DOHH2 (cell line): ENCODE results near the gene HOXB3.

ENCODE experiments used
- H3F3A ChIP-seq: fragments of 200-600 bp; sonication (generic), shearing (Covaris generic); 2 replicates; pipeline ENCODE4 v1.6.0; 2016; ENCODE audit warnings: antibody characterized with exemption, mild to moderate bottlenecking; ENCODE audit not compliant: control insufficient read depth, insufficient read depth
- H3K27ac ChIP-seq: fragments of 200-600 bp; sonication (generic); 2 replicates; pipeline ENCODE4 v1.5.1; 2014; ENCODE audit warnings: low read depth, mild to moderate bottlenecking, low read length, moderate library complexity
- H3K27me3 ChIP-seq: fragments of 200-600 bp; sonication (generic); 2 replicates; pipeline ENCODE4 v1.6.1; 2014; ENCODE audit warnings: mild to moderate bottlenecking, low read length, mixed read lengths; ENCODE audit not compliant: control insufficient read depth
- H3K36me3 ChIP-seq: fragments of 200-600 bp; sonication (generic); 2 replicates; pipeline ENCODE4 v1.6.1; 2014; ENCODE audit warnings: mild to moderate bottlenecking, low read length, moderate library complexity, mixed read lengths; ENCODE audit not compliant: control insufficient read depth
- H3K4me1 ChIP-seq: fragments of 200-600 bp; sonication (generic); 2 replicates; pipeline ENCODE4 v1.6.1; 2014; ENCODE audit warnings: mild to moderate bottlenecking, low read length, mixed read lengths; ENCODE audit not compliant: control insufficient read depth
- H3K4me2 ChIP-seq: fragments of 200-600 bp; sonication (generic); 2 replicates; pipeline ENCODE4 v1.6.0; 2014; ENCODE audit warnings: mild to moderate bottlenecking, low read length, moderate library complexity
- H3K4me3 ChIP-seq: fragments of 200-600 bp; sonication (generic); 2 replicates; pipeline ENCODE4 v1.5.1; 2014; ENCODE audit warnings: mild to moderate bottlenecking, low read length, mixed read lengths
- H3K79me2 ChIP-seq: fragments of 200-600 bp; sonication (generic); 2 replicates; pipeline ENCODE4 v1.6.1; 2014; ENCODE audit warnings: mild to moderate bottlenecking, low read length, mixed read lengths; ENCODE audit not compliant: control insufficient read depth
- H3K9me2 ChIP-seq: fragments of 200-600 bp; sonication (generic); replicated peaks from 2 replicates; pipeline ENCODE4 v1.6.1; 2014; ENCODE audit warnings: mild to moderate bottlenecking, low read length, mixed read lengths; ENCODE audit not compliant: control insufficient read depth
- H3K9me3 ChIP-seq: fragments of 200-600 bp; sonication (generic); 2 replicates; pipeline ENCODE4 v1.6.1; 2014; ENCODE audit warnings: antibody characterized with exemption, low read length, mixed read lengths; ENCODE audit not compliant: control insufficient read depth, insufficient read depth
- H4K20me1 ChIP-seq: fragments of 200-600 bp; sonication (generic); 2 replicates; pipeline ENCODE4 v1.6.0; 2014; ENCODE audit warnings: low read depth, mild to moderate bottlenecking, antibody characterized with exemption, low read length, moderate library complexity; ENCODE audit not compliant: control insufficient read depth, insufficient read depth
- CTCF ChIP-seq: fragments of 200-600 bp; sonication (generic); IDR thresholded peaks from one replicate; pipeline ENCODE4 v1.5.1; 2014; ENCODE audit warnings: antibody characterized with exemption, mild to moderate bottlenecking, low read depth, low read length; ENCODE audit not compliant: poor library complexity, severe bottlenecking
- EZH2phosphoT487 ChIP-seq: fragments of 200-600 bp; sonication (generic); IDR thresholded peaks from 2 replicates; pipeline ENCODE4 v1.6.1; 2017; ENCODE audit warnings: borderline replicate concordance, mild to moderate bottlenecking, antibody characterized with exemption, low read length, moderate library complexity, mixed read lengths

HOXB3 gene

GRCh38 chr17:48625495-48626244, 35.6 kb upstream of the HOXB3 start:
- no peaks in the 10 kb centered on the region for H3K79me2 ChIP-seq
- H3K9me3 ChIP-seq, result no peaks in the 10 kb centered on the region
- H3K4me2 ChIP-seq, result no peak overlapping the region
- no peaks in the 10 kb centered on the region for H3K9me2 ChIP-seq
- no peaks in the 10 kb centered on the region for H3K4me1 ChIP-seq
- H3F3A ChIP-seq, result no peaks in the 10 kb centered on the region
- no peaks in the 10 kb centered on the region for H3K36me3 ChIP-seq
- H3K27me3 ChIP-seq, result peaks cover 77% of the 10 kb centered on the region
- H3K4me3 ChIP-seq, result no peak overlapping the region
- H3K27ac ChIP-seq, result no peak overlapping the region
- TF ChIP-seq EZH2phosphoT487 (peak; percentile 100), CTCF (no peak)
- H4K20me1 ChIP-seq, result no peaks in the 10 kb centered on the region

GRCh38 chr17:48624544-48625494, 34.8 kb upstream of the HOXB3 start:
- no peaks in the 10 kb centered on the region for H3K36me3 ChIP-seq
- no peak overlapping the region for H3K4me2 ChIP-seq
- H3K27me3 ChIP-seq, result peaks cover 81% of the 10 kb centered on the region
- no peak overlapping the region for H3K4me3 ChIP-seq
- H3K9me2 ChIP-seq, result no peaks in the 10 kb centered on the region
- no peaks in the 10 kb centered on the region for H3K9me3 ChIP-seq
- H3K27ac ChIP-seq, result no peak overlapping the region
- no peaks in the 10 kb centered on the region for H4K20me1 ChIP-seq
- H3K4me1 ChIP-seq, result no peaks in the 10 kb centered on the region
- no peaks in the 10 kb centered on the region for H3F3A ChIP-seq
- TF ChIP-seq CTCF (no peak), EZH2phosphoT487 (peak; percentile 68; the same call in 1 of the 2 replicates)
- no peaks in the 10 kb centered on the region for H3K79me2 ChIP-seq

- Histone ChIP-seq H3K36me3 (no peaks in the 10 kb centered on the region), H3K4me3 (no peak overlapping the region), H3K27me3 (peaks cover 83% of the 10 kb centered on the region), H3K79me2 (no peaks in the 10 kb centered on the region), H3K4me2 (no peak overlapping the region), H3F3A (no peaks in the 10 kb centered on the region), H4K20me1 (no peaks in the 10 kb centered on the region), H3K9me2 (no peaks in the 10 kb centered on the region), H3K4me1 (peaks cover 3% of the 10 kb centered on the region), H3K9me3 (no peaks in the 10 kb centered on the region), H3K27ac (no peak overlapping the region)
- TF ChIP-seq CTCF, result no peak
- TF ChIP-seq EZH2phosphoT487, result no peak
Observed at GRCh38 chr17:48624118-48624517, 34.1 kb upstream of the HOXB3 start.
